Measurements from ENCODE around the gene MMP14.
"Not testable (repeated sequence)": the region's sequence is repeated elsewhere in the genome, so short reads cannot be mapped to it uniquely, and the experiment has no call there.

DNA sequence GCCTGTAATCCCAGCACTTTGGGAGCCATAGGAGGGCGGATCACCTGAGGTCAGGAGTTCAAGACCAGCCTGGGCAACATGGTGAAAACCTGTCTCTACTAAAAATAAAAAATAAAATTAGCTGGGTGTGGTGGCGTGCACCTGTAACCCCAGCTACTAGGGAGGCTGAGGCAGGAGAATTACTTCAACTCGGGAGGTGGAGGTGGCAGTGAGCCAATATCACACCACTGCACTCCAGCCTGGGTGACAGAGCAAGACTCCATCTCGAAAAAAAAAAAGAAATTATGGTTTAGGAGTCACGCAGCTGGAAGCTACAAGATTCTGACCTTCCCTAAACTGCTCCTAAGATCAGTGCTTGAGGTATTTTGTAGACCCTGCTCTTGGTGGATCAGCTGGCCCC is 42.8 kb upstream of the MMP14 start:
- not testable (repeated sequence) for TF ChIP-seq POLR2A (IDR thresholded peaks at IDR 0.05); CTCF (IDR thresholded peaks at IDR 0.05); POLR2AphosphoS5 (IDR thresholded peaks at IDR 0.05; ENCODE audit: insufficient read depth in 1 of 2, low read depth in 1 of 2)

Data from vagina (tissue), 2 donors.